NT2/D1 (cell line): Measurements from ENCODE around the gene RNPEPL1.

ENCODE experiments used
- SUZ12 ChIP-seq: IDR thresholded peaks from 2 replicates; pipeline ENCODE4 v1.6.1; 2011; ENCODE audit not compliant: insufficient read length, insufficient read depth; ENCODE audit errors: extremely low read depth
- ZNF274 ChIP-seq: IDR thresholded peaks from 2 replicates; pipeline ENCODE4 v1.6.1; 2011; ENCODE audit warnings: mild to moderate bottlenecking, low read depth, low read length

DNA sequence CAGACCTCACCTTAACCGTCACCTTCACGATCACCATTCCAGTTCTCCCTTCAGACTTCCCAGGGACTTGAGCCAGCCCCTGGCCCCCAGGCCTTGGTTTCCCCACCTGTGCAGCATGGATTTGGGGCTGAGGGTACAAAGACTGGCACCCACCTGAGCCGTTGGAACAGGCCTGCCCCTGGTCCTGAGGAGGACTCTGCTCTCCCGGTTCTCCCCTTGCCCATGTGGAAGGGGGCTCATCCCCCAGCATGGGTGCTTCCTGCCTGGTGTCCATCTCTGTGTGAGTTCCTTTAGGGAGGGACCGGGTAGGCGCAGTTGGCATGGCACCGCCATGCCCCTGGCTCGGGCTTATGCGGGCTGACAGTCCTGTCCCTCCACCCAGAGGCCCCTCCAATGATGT lies 46.1 kb downstream of the RNPEPL1 start:
- no peak for TF ChIP-seq ZNF274
- TF ChIP-seq SUZ12 = no peak
